ENCODE results near the gene DDX25.
"Not testable (repeated sequence)": the region's sequence is repeated elsewhere in the genome, so short reads cannot be mapped to it uniquely, and the experiment has no call there.

DDX25 gene

GRCh38 chr11:125903711-125904659 lies at the start of gene DDX25:
TSS of gene DDX25 (plus strand) at chr11:125904508. CDS start at chr11:125904518, 10 bp downstream.
- no peak for DNase-seq (ENCODE audit: low read depth in 2 of 2)

DNA sequence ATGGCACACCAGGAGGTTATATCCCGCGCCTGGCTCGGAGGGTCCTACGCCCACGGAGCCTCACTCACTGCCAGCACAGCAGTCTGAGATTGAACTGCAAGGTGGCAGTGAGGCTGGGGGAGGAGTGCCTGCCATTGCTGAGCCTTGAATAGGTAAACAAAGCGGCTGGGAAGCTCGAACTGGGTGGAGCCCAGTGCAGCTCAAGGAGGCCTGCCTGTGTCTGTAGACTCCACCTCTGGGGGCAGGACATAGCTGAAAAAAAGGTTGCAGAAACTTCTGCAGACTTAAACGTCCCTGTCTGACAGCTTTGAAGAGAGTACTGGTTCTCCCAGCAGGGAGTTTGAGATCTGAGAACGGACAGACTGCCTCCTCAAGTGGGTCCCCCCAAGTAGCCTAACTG lies 46.6 kb upstream of the DDX25 start:
- DNase-seq (ENCODE audit: low read depth in 2 of 2) = not testable (repeated sequence)

- DNase-seq (ENCODE audit: low read depth in 2 of 2) = not testable (repeated sequence)
Observed at GRCh38 chr11:125862786-125863185, 41.5 kb upstream of the DDX25 start.

- DNase-seq (ENCODE audit: low read depth in 2 of 2) = not testable (repeated sequence)
Observed at GRCh38 chr11:125865354-125865753, 39.0 kb upstream of the DDX25 start.

DNA sequence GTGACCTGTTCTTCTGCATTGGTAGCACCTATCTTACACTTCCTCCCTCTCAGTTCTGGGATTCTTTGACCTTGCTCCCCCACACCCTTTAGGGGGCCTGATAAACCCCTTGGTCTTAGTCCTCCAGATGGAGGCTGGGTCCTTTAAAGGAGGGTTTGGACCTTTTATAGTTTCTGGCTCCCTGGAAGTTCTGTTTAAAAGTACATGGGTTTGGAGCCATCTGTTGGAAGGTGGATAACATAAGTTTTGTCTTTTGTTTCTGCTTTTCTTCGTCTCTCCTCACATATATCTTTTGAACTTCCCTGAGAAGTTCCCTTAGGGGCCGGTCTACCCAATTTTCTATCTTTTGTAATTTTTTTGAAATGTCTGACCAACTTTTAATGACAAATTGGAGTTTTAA lies 34.8 kb upstream of the DDX25 start:
- no peak for DNase-seq (ENCODE audit: low read depth in 2 of 2)

GRCh38 chr11:125871391-125872137 lies 32.7 kb upstream of the DDX25 start:
- DNase-seq (ENCODE audit: low read depth in 2 of 2) = no peak

- DNase-seq (ENCODE audit: low read depth in 2 of 2) = no peak
Observed at GRCh38 chr11:125872138-125872491, 32.2 kb upstream of the DDX25 start.

DNA sequence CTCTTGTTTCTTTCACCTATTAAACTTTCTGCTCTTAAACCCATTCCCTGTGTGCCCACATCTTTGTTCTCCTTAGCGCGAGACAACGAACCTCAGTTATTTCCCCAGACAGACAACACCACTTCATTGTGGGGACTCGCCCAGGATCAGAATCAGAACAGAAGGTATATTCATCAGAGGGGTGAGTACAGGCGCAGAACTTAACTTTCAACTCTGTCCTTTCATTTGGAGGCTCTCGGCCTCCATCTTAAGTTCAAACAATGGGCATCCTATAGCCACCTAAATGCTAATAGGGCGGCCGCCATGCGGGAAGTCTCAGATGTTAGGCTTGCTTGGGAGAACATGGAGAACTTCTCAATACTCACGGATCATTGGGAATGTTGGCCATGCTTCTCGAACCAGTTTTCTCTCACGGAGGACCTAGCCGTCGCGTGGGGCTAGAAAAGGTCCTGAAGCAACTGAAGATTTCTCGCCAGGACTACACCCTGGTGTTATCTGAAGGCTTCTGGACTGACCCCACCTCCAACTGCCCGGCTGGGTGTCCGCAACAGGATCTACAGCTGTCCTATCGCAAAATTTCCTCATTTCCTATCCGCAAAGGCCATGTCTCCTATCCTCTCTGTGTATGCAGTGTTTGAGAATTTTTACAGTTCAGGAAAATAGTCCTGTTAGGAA lies 30.3 kb upstream of the DDX25 start:
- no peak for DNase-seq (ENCODE audit: low read depth in 2 of 2)

- no peak for DNase-seq (ENCODE audit: low read depth in 2 of 2)
Observed at GRCh38 chr11:125874556-125875124, 29.7 kb upstream of the DDX25 start.

- DNase-seq (ENCODE audit: low read depth in 2 of 2) = no peak
Observed at GRCh38 chr11:125881291-125881690, 23.0 kb upstream of the DDX25 start.

DNA sequence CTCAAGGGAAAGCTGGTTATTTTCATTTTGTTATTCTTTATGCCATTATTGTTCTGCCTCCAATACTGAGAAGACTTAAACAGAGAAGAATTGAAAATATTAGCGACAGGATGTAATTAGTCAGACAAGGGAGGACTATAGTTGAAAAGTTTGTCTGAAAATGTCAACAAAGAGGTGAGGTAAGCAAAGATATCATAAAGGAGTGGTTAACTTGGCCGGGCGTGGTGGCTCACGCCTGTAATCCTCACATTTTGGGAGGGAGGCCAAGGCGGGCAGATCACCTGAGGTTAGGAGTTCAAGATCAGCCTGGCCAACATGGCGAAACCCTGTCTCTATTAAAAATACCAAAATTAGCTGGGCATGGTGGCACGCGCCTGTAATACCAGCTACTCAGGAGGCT lies 20.9 kb upstream of the DDX25 start:
- no peak for DNase-seq (ENCODE audit: low read depth in 2 of 2)

DNA sequence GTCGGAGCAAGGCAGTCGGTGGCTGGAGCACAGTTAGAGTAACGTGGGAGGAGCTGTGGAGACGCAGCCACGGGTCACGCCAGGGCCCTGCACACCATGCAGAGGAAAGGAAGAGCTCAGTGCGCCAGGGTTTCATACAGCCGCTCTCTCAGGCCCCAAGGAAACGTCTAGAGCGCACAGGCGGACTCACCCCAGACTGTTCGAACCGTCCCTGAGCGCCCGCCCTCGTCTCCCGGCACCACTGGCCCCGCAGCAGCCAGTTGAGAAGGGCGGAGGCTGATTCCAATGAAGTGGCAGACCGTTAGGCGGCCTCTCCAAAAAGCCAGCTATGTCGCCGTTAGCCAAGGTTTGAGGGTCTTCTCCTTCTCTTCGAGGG lies 17.3 kb upstream of the DDX25 start:
- no peak for DNase-seq (ENCODE audit: low read depth in 2 of 2)

- peak; percentile 90 to 91 for DNase-seq (ENCODE audit: low read depth in 2 of 2)
Observed at GRCh38 chr11:125887373-125888324, 16.7 kb upstream of the DDX25 start, which contains the start of gene HYLS1. TSS of gene HYLS1 (plus strand) at chr11:125887668. CDS start at chr11:125899369, 11,701 bp downstream.

- DNase-seq (ENCODE audit: low read depth in 2 of 2) = no peak
Observed at GRCh38 chr11:125890447-125891100, 13.7 kb upstream of the DDX25 start.

DNA sequence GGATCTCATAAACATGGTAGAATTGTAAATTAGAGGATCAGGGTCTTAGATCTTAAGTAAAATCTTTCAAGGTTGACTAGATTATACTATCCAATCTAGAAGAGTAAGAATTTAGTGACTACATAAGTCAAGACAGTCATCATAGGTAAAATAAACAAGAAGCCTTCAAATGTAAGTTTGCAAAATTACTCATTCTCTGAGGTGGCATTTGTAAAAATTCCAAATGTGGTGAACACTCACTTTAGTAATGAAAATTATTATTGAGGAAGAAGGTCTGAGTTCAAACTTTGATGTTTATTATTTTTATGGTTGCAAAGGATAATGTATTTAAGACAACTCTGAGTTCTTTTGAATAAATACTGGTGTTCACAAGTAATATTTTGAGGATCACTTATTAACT lies 12.2 kb upstream of the DDX25 start:
- DNase-seq (ENCODE audit: low read depth in 2 of 2) = no peak

DNA sequence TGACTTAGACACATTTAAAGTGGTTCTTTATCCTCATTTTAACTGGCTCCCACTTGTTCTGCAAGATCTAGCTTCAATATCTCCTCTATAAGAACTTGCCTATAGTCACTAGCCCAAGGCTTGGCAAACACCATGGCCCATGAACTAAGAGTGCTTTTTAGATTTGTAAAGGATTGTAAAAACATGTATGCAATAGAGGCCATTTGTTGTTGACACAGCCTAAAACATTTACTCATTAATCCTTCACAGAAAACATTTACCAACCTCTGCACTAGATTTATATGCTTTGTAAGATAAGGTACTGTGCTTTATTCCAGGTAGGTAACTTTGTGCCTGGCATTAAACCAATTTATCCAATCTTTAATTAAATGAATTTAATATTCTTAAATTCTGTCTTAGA lies 11.3 kb upstream of the DDX25 start:
- DNase-seq (ENCODE audit: low read depth in 2 of 2) = no peak

- DNase-seq (ENCODE audit: low read depth in 2 of 2) = no peak
Observed at GRCh38 chr11:125901872-125902271, 2.4 kb upstream of the DDX25 start.

- no peak for DNase-seq (ENCODE audit: low read depth in 2 of 2)
Observed at GRCh38 chr11:125902277-125902926, 1.9 kb upstream of the DDX25 start.

GRCh38 chr11:125902927-125903710 lies 1.2 kb upstream of the DDX25 start, which contains the start of gene PUS3:
TSS of gene PUS3 (minus strand) at chr11:125903206. CDS start at chr11:125896284, 6,922 bp downstream.
- peak; percentile 71 to 75 for DNase-seq (ENCODE audit: low read depth in 2 of 2)
